Measurements from ENCODE around the gene KLHL29.

Gene KLHL29

GRCh38 chr2:23497536-23497935 lies 112.6 kb downstream of the KLHL29 start:
- DNase-seq: no peak

- no peak for DNase-seq
Measured at GRCh38 chr2:23498943-23499342, 114.0 kb downstream of the KLHL29 start.

GRCh38 chr2:23499439-23499838 lies 114.5 kb downstream of the KLHL29 start:
- DNase-seq: no peak

- no peak for DNase-seq
Measured at GRCh38 chr2:23500836-23501235, 115.9 kb downstream of the KLHL29 start.

- DNase-seq: no peak
Measured at GRCh38 chr2:23502096-23502495, 117.1 kb downstream of the KLHL29 start.

- no peak for DNase-seq
Measured at GRCh38 chr2:23503097-23503496, 118.1 kb downstream of the KLHL29 start.

GRCh38 chr2:23503682-23504081 lies 118.7 kb downstream of the KLHL29 start:
- DNase-seq: no peak

GRCh38 chr2:23504591-23504990 lies 119.6 kb downstream of the KLHL29 start:
- DNase-seq: no peak

GRCh38 chr2:23505218-23505983 lies 120.4 kb downstream of the KLHL29 start:
- no peak for DNase-seq

GRCh38 chr2:23505984-23506380 lies 121.0 kb downstream of the KLHL29 start:
- DNase-seq: no peak

GRCh38 chr2:23506531-23507266 lies 121.7 kb downstream of the KLHL29 start:
- no peak for DNase-seq

- no peak for DNase-seq
Measured at GRCh38 chr2:23507267-23508065, 122.5 kb downstream of the KLHL29 start.

- no peak for DNase-seq
Measured at GRCh38 chr2:23508066-23508390, 123.0 kb downstream of the KLHL29 start.

GRCh38 chr2:23509103-23509502 lies 124.1 kb downstream of the KLHL29 start:
- no peak for DNase-seq

GRCh38 chr2:23509596-23510292 lies 124.8 kb downstream of the KLHL29 start:
- no peak for DNase-seq

- DNase-seq: no peak
Measured at GRCh38 chr2:23510471-23510870, 125.5 kb downstream of the KLHL29 start.

- no peak for DNase-seq
Measured at GRCh38 chr2:23512778-23513177, 127.8 kb downstream of the KLHL29 start.

- DNase-seq: no peak
Measured at GRCh38 chr2:23513245-23513871, 128.4 kb downstream of the KLHL29 start.

- DNase-seq: no peak
Measured at GRCh38 chr2:23513872-23514793, 129.2 kb downstream of the KLHL29 start.

- DNase-seq: no peak
Measured at GRCh38 chr2:23516520-23517256, 131.7 kb downstream of the KLHL29 start.
